ENCODE measurements around the gene DCST1. TPM values are rescaled to one million over a fixed set of nuclear protein-coding genes. Genes with fewer than 3 reads are reported as not detected.

DCST1 gene
- total RNA-seq, 2 donors from 2014 or later = not detected

GRCh38 chr1:155037851-155038441 lies 4.3 kb downstream of the DCST1 start:
- no peak overlapping the region for H3K27ac ChIP-seq

GRCh38 chr1:155038602-155039307 lies 5.1 kb downstream of the DCST1 start:
- Histone ChIP-seq H3K4me3 (no peak overlapping the region), H3K4me1 (no peaks in the 10 kb centered on the region), H3K36me3 (replicated peaks in 1 of 2; ENCODE audit: insufficient read depth in 1 of 2, low read depth in 2 of 2) (no peaks in the 10 kb centered on the region), H3K27me3 (no peaks in the 10 kb centered on the region), H3K27ac (no peak overlapping the region), H3K9me3 (no peaks in the 10 kb centered on the region)
- intact Hi-C loops (cut with DNase I) = no loop called here
- DNase-seq = no peak
- no peak for ATAC-seq
- 50 to 55% methylated on average over 8 of the region's 8 CpGs for WGBS, 2 donors
- TF ChIP-seq POLR2A (IDR thresholded peaks at IDR 0.05) (no peak), CTCF (IDR thresholded peaks at IDR 0.05) (no peak)

More at GRCh38 chr1:155037851-155038441, 4.3 kb downstream of the DCST1 start:
- no peak for ATAC-seq
- DNase-seq = no peak
- no peak for TF ChIP-seq CTCF (IDR thresholded peaks at IDR 0.05)
- TF ChIP-seq POLR2A (IDR thresholded peaks at IDR 0.05) = no peak
- WGBS, 2 donors = 70 to 75% methylated on average over 6 of the region's 6 CpGs
- intact Hi-C loops (cut with DNase I) = no loop called here
- H3K4me3 ChIP-seq = no peak overlapping the region
- H3K4me1 ChIP-seq = no peaks in the 10 kb centered on the region
- no peaks in the 10 kb centered on the region for H3K9me3 ChIP-seq
- no peaks in the 10 kb centered on the region for H3K27me3 ChIP-seq
- H3K36me3 ChIP-seq (replicated peaks in 1 of 2; ENCODE audit: insufficient read depth in 1 of 2, low read depth in 2 of 2) = no peaks in the 10 kb centered on the region

GRCh38 chr1:155039308-155039669 lies 5.7 kb downstream of the DCST1 start:
- no peak for ATAC-seq
- no peak overlapping the region for H3K27ac ChIP-seq

GRCh38 chr1:155040358-155041093 lies 6.9 kb downstream of the DCST1 start:
- Histone ChIP-seq H3K4me3 (no peak overlapping the region), H3K27me3 (no peaks in the 10 kb centered on the region), H3K9me3 (no peaks in the 10 kb centered on the region), H3K27ac (no peak overlapping the region), H3K36me3 (replicated peaks in 1 of 2; ENCODE audit: insufficient read depth in 1 of 2, low read depth in 2 of 2) (no peaks in the 10 kb centered on the region), H3K4me1 (peaks cover 6% of the 10 kb centered on the region)
- WGBS, 2 donors = 79 to 88% methylated on average over 12 to 14 of the region's 14 CpGs
- intact Hi-C loops (cut with DNase I) = no loop called here
- no peak for DNase-seq
- ATAC-seq = no peak
- TF ChIP-seq CTCF (IDR thresholded peaks at IDR 0.05) (no peak), POLR2A (IDR thresholded peaks at IDR 0.05) (no peak)

More at GRCh38 chr1:155039308-155039669, 5.7 kb downstream of the DCST1 start:
- Histone ChIP-seq H3K9me3 (no peaks in the 10 kb centered on the region), H3K27me3 (no peaks in the 10 kb centered on the region), H3K36me3 (replicated peaks in 1 of 2; ENCODE audit: insufficient read depth in 1 of 2, low read depth in 2 of 2) (no peaks in the 10 kb centered on the region), H3K4me1 (no peaks in the 10 kb centered on the region), H3K4me3 (no peak overlapping the region)
- no peak for TF ChIP-seq CTCF (IDR thresholded peaks at IDR 0.05)
- TF ChIP-seq POLR2A (IDR thresholded peaks at IDR 0.05) = no peak
- 69 to 100% methylated on average over 1 to 4 of the region's 4 CpGs for WGBS, 2 donors
- no peak for DNase-seq
- intact Hi-C loops (cut with DNase I) = no loop called here

Data from body of pancreas (tissue), 4 donors.